Esophagus squamous epithelium (tissue), 5 donors: ENCODE measurements around the gene ANKZF1. TPM values are rescaled to one million over a fixed set of nuclear protein-coding genes. Genes with fewer than 3 reads are reported as not detected.
A peak's percentile ranks its signal among the peaks of the same experiment; 100 is the strongest.

Experiments
- DNase-seq: peaks from one replicate; lab custom pipeline; 2025; lab: John Stamatoyannopoulos, UW
- H3K27ac ChIP-seq, 4 donors: fragments of 200-600 bp; sonication (generic); one replicate each; pipeline ENCODE4 v1.5.1; 2016 to 2019; ENCODE audit warnings: mild to moderate bottlenecking in 1 of 4
- H3K27me3 ChIP-seq, 4 donors: fragments of 200-600 bp; sonication (generic); 1 replicate in 3 of 4; 2 replicates in 1 of 4; pipeline versions ENCODE4 v1.5.1 to v1.6.0; 2017 to 2021; ENCODE audit warnings: antibody characterized with exemption in 1 of 4
- H3K36me3 ChIP-seq, 3 donors: fragments of 200-600 bp; sonication (generic); one replicate each; pipeline ENCODE4 v1.5.1; 2016 to 2019
- H3K4me1 ChIP-seq, 3 donors: fragments of 200-600 bp; sonication (generic); one replicate each; pipeline ENCODE4 v1.5.1; 2017 to 2019
- H3K4me3 ChIP-seq, 4 donors: fragments of 200-600 bp; sonication (generic); 1 replicate in 3 of 4; 2 replicates in 1 of 4; pipeline ENCODE4 v1.5.1; 2016 to 2019; ENCODE audit warnings: mild to moderate bottlenecking in 2 of 4, moderate library complexity in 1 of 4
- H3K9me3 ChIP-seq, 3 donors: fragments of 200-600 bp; sonication (generic); one replicate each; pipeline ENCODE4 v1.5.1; 2016 to 2019
- POLR2A ChIP-seq, 4 donors: fragments of 450-650 bp; IDR thresholded peaks; one replicate each; pipeline ENCODE4 v1.6.1; 2017; ENCODE audit warnings: antibody characterized with exemption in 4 of 4, mild to moderate bottlenecking in 4 of 4, moderate library complexity in 3 of 4
- WGBS, 2 donors: methylation state at CpG; one replicate each; pipeline ENCODE4 v1.1.5; 2018; 5-methylcytosine and 5-hydroxymethylcytosine counted together
- intact Hi-C: fragments of 100-400 bp; cut with DNase I; formaldehyde crosslinking; loops from one replicate; pipeline ENCODE4 v1.15.0; 2022
- total RNA-seq, 4 donors: library from RNA; depleted of rRNA; stranded (reverse); fragments of >200 nt; gene quantifications; one replicate each; pipeline ENCODE4 v1.1.0, GENCODE V29; 2016
- TF ChIP-seq, protein P1 (sequence below), 6 experiments: fragments of 450-650 bp in 4 of 6; fragments of 200-600 bp in 2 of 6; sonication (generic) in 2 of 6; IDR thresholded peaks; one replicate each; pipeline ENCODE4 v1.5.1; 2016 to 2019; ENCODE audit warnings: antibody characterized with exemption in 6 of 6, mild to moderate bottlenecking in 4 of 6, moderate library complexity in 4 of 6
- donor health status: DM: yes; HTN: yes; CAD: no.

The ANKZF1 gene
- total RNA-seq, 4 donors from 2014 or later, result 10.2 to 54.9 (median 27.6) TPM

DNA sequence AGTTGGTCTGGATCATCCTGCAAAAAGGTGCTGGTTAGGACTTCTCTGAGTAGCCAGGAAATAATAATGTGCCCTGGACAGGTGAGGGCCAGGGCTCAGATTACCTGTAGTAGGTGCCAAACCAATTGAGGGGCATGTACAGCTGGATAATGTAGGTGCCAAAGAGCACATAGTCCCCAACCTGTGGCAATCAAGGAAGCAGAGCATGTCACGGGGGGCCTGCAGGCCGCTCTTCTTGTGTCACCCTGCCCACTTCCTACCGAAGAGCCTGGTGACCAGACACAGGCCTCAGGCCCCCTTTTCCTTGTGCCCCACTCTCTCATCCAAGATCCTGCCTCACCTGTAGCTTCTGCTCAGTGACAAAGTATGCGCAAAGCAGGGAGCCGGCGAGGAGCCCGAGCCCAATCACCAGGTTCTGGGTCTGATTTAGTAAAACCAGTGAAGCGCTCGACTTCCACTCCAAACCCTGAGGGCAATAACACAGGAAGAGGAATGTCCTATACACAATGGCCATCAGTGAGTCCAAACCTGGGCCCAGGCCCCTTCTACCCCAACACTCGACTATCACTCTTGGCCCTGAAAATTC, 16.0 kb upstream of the ANKZF1 start:
- TF ChIP-seq POLR2A (IDR thresholded peaks at IDR 0.05), result no peak
- TF ChIP-seq, protein P1, sequence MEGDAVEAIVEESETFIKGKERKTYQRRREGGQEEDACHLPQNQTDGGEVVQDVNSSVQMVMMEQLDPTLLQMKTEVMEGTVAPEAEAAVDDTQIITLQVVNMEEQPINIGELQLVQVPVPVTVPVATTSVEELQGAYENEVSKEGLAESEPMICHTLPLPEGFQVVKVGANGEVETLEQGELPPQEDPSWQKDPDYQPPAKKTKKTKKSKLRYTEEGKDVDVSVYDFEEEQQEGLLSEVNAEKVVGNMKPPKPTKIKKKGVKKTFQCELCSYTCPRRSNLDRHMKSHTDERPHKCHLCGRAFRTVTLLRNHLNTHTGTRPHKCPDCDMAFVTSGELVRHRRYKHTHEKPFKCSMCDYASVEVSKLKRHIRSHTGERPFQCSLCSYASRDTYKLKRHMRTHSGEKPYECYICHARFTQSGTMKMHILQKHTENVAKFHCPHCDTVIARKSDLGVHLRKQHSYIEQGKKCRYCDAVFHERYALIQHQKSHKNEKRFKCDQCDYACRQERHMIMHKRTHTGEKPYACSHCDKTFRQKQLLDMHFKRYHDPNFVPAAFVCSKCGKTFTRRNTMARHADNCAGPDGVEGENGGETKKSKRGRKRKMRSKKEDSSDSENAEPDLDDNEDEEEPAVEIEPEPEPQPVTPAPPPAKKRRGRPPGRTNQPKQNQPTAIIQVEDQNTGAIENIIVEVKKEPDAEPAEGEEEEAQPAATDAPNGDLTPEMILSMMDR (IDR thresholded peaks at IDR 0.05), result no peak
- no peaks in the 10 kb centered on the region for H3K9me3 ChIP-seq
- no peaks in the 10 kb centered on the region for H3K27me3 ChIP-seq
- H3K4me3 ChIP-seq, result no peak overlapping the region
- no peak for DNase-seq
- H3K36me3 ChIP-seq, result peaks cover 30 to 80% (median 39%) of the 10 kb centered on the region in 3 donors
- intact Hi-C loops, result loop anchor here (10.0 kb wide), 1 partner anchor 49 kb away; the partner anchor contains the start of gene NHEJ1
- H3K27ac ChIP-seq, result no peak overlapping the region
- H3K4me1 ChIP-seq, result peaks cover 13 to 37% (median 22%) of the 10 kb centered on the region in 3 donors
- 86 to 92% methylated on average over 5 to 8 of the region's 10 CpGs for WGBS, 2 donors

DNA sequence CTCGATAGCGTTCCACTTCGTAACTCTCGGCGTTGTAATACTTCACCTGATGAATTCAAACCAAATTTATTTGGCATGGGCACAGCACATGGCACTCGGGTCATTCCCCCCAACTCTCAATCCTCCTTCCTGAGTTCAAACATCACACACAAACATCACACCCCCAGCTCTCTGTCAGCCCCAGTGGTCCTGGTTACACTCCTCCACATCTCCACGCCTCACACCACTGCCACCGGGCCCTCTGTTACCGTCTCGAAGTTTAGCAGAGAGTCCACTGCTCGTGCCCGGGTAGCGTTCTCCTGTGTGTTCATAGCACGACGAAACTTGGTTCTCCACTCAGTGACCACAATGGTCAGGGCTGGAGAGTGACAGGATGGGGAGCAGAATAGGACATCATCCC, 15.5 kb upstream of the ANKZF1 start:
- intact Hi-C loops, result loop anchor here (10.0 kb wide), 1 partner anchor 49 kb away; the partner anchor contains the start of gene NHEJ1
- Histone ChIP-seq H3K9me3 (no peaks in the 10 kb centered on the region), H3K4me1 (peaks cover 16 to 37% (median 24%) of the 10 kb centered on the region in 3 donors), H3K36me3 (peaks cover 30 to 74% (median 34%) of the 10 kb centered on the region in 3 donors), H3K27ac (no peak overlapping the region), H3K4me3 (no peak overlapping the region), H3K27me3 (no peaks in the 10 kb centered on the region)
- DNase-seq, result no peak
- TF ChIP-seq, protein P1 (IDR thresholded peaks at IDR 0.05), result no peak
- TF ChIP-seq POLR2A (IDR thresholded peaks at IDR 0.05), result no peak
- WGBS, 2 donors, result 90 to 96% methylated on average over 14 to 15 of the region's 15 CpGs

DNA sequence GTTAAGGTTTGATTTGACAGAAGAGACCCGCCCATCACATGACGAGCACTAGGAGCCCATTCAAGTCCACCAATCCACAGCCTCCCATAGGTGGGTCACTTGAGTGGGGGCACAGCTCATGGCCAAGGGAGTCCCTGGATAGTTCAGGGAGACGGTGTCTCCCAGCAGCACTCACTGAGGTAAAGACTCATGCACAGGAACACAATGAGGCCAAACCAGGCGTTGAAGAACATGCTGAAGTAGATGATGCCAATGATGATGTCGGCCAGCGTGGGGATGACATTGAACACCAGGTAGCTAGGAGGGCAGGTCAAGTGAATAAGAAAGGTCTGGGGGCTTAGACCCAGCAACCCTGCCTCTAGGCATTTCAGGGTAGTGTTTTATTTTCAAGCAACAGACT, 14.8 kb upstream of the ANKZF1 start:
- Histone ChIP-seq H3K27me3 (no peaks in the 10 kb centered on the region), H3K4me3 (no peak overlapping the region), H3K36me3 (peaks cover 28 to 71% (median 31%) of the 10 kb centered on the region in 3 donors), H3K27ac (no peak overlapping the region), H3K9me3 (no peaks in the 10 kb centered on the region), H3K4me1 (peaks cover 21 to 41% (median 29%) of the 10 kb centered on the region in 3 donors)
- no peak for DNase-seq
- intact Hi-C loops, result loop anchor here (10.0 kb wide), 1 partner anchor 50 kb away; the partner anchor contains the start of gene NHEJ1
- WGBS, 2 donors, result 92 to 97% methylated on average over 3 to 5 of the region's 6 CpGs
- TF ChIP-seq, protein P1 (IDR thresholded peaks at IDR 0.05), result no peak
- no peak for TF ChIP-seq POLR2A (IDR thresholded peaks at IDR 0.05)

DNA sequence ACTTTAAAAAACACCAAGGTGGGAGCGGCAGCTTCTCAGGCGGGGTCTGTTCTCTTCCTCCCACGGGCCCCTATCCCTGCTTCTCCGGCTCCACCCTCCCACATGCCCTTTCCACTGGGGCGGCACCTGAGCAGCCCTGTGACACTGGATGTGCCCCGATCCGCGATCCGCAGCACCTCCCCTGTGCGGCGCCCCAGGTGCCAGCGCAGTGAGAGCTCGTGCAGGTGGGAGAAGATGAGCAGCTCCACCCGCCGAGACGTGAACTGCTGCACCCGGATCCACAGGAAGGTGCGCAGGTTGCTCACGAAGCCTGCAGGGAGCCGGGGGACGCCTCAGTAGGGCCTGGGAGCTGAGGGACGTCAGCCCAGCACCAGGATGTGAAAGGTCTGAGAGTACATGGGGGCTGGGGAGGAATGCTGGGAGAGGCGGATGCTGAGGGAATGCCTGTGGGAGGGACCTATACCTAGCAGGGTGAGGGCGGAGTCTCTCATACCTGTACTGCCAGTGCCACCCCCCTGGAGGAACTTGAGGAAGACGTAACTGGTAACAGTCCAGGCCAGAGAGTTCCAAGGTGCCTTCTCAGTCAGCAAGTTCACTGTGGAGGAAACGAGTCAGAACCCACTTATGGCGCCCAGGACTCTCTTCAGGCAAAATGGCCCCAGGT, 13.6 kb upstream of the ANKZF1 start:
- intact Hi-C loops, result loop anchor here (10.0 kb wide), 1 partner anchor 51 kb away; the partner anchor contains the start of gene NHEJ1
- peak overlapping the region in 3 of 4 donors; percentile 88 to 98 (median 93) for H3K27ac ChIP-seq
- WGBS, 2 donors, result 88 to 91% methylated on average over 8 to 15 of the region's 27 CpGs

More for the DNA sequence above, 13.6 kb upstream of the ANKZF1 start:
- Histone ChIP-seq H3K36me3 (peaks cover 23 to 71% (median 36%) of the 10 kb centered on the region in 3 donors), H3K27me3 (no peaks in the 10 kb centered on the region), H3K9me3 (no peaks in the 10 kb centered on the region), H3K4me3 (no peak overlapping the region), H3K4me1 (peaks cover 21 to 46% (median 29%) of the 10 kb centered on the region in 3 donors)
- no peak for DNase-seq
- TF ChIP-seq POLR2A (IDR thresholded peaks at IDR 0.05), result no peak
- TF ChIP-seq, protein P1 (IDR thresholded peaks at IDR 0.05), result no peak
